GM21367 (cell line): Measurements from ENCODE around the gene PACRG.

Source experiments
- ATAC-seq: cut with Tn5 transposase; IDR thresholded peaks from one replicate; pipeline ENCODE4 v1.9.1; 2021; ENCODE audit not compliant: unreplicated experiment

The PACRG gene

DNA sequence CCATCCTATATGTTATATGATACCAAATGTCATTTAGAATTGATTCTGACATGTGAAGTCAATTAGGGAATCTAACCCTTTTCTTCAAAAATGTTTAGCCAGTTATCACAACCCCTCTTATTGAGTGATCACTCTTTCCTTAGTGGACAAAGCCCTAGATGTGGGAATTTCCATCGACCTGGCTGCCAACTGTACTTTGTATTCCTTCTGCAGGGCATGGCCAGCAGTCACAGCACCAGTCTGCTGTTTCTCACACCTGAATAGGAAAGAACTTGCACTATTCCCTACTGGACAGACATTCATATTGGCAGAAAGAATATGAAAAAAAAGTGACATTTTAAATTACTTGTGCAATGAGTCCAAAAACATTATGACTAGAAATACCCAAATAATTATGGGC is 271.0 kb downstream of the PACRG start:
- ATAC-seq: no peak

DNA sequence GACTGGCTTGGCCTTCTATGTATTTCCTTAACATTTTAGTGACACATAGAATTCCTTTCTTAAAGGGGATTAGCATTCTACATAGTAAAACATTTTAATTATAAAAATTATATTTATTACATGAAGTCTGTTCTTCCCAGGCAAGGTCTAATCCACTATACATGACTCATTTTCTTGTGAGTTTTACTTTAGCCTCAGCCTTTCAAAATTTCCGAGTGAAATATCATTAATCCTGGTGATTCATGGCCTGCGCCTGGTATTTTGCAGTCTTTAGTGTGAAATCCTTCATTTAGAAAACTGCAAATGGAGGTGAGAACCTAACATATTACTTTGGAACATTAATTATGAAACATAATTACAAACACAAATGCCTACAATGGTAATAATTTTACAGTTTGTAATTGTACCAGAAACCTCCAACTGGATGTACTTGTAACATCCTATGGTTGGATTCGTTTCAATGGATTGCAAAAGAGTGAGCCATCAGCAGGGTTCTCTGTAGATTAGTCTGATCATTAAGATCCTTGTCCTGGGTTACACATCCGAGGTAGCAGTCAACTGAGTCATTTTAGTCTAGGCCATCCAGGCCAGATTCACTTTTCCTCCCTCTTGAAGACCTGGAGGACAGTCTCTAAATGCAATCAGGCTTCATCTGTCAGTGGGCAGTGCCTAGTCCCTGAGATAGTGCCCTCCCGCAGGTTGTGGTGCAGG is 272.0 kb downstream of the PACRG start:
- ATAC-seq: no peak

DNA sequence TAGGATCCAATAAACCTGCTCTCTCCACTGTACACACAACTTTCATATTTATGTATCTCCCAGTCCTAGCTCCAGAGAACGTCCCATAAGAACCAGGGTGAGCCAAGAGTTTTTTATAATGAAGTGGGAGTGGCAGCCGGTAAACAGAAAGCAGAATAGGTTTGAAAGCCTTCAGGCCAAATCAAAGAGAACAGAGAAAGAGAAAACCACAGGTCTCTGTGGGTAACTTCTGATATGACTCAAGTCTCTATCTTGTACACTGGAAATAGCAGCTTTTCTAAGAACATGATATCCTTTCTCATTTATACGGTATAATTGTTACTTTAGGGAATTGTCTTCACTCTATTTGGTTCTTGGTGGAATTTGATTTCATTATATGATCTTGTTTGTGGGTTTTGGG is 273.6 kb downstream of the PACRG start:
- peak; percentile 94 for ATAC-seq

DNA sequence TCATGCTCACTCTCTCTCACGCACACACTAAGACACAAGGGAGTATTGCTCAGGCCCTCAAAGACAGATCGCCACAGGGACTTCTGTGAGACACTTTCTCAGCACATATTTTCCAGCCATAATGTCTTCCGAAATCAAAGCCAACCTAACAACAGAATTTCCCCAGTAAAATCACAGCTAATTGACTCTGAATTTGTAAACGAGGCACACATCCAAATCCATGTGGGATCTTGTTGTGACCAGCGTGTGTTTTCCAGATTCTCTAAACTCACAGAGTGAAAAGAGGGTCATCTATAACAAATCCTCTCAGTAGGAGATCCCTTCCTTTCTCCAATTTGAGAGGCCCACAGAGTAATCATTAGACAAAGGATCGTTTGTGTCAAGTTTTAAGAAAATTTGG is 280.4 kb downstream of the PACRG start:
- no peak for ATAC-seq

DNA sequence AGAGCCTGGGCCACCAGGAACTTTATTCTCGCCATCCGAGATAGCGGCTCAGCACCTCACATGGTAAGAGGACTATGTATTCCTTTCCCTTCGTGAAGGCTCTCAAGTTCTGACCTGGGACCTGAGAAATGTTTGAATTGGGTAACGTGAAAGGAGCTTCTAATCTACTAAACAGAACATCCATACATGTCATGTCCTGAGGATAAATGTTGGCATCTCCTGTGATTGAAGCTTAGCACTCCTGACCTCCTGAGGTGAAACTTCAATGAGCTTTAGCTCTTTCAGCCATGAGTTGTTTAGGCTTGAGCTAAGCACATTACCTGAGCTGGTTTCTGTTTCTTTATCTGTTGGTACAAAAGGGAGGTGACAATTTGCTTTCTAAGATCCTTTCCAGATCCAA is 280.9 kb downstream of the PACRG start:
- no peak for ATAC-seq

DNA sequence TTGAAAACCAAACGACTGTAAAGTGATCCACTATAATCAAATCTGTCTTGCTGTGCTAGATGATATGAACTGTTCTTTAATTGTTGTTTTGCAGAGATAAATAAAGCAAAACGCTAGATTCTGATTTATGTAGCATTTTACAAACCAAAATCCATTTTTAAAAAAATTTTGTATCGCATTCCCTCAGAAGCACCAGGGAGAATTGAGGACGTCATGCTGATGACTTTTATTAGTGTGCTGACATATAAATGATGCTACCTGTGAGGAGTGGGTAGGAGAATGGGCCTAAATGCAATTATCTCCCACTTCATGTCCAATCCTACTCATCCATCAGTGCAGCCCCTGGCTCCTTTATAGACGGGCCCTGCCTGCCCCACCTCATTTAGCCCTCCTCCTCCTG is 282.4 kb downstream of the PACRG start:
- ATAC-seq: no peak

GRCh38 chr6:163014736-163015135 is 287.0 kb downstream of the PACRG start:
- no peak for ATAC-seq

DNA sequence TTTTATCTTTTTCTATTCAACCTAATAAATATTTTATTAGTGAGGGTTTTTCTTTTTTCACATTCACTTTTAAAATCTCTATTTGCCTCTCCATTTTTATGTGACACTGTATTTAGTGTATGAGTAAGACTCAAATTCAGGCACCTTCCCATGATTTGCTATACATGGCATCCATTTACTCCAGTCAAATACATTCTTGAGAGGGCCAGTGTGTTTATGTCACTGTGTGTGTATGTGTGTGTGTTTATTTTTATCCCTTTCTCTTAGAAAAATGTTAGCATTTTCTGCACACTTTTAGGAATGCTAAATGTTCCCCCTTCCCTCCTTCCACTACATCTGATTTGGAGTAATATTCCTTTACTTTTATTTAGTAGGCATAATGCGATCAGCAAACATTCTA is 290.0 kb downstream of the PACRG start:
- ATAC-seq: no peak

GRCh38 chr6:163019926-163020325 is 292.2 kb downstream of the PACRG start:
- ATAC-seq: no peak

DNA sequence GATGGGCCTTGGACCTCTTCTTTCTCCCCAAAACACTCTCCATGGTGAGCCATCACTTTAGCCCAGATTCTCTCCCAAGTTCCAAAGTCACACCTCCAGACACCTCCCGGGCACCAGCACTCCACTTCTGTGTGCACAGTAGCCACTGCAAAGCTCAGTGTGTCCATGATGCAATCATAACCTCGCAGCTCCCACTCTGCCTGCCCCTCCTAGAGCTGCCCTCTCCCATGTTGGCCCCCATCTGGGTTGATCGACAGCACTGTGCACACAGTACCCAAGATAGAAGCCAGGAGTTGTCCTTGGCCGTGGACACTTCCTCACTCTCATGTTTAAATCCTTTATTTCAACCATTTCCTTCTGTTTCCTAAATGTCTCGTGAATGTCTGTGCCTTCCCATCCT is 293.3 kb downstream of the PACRG start:
- no peak for ATAC-seq

DNA sequence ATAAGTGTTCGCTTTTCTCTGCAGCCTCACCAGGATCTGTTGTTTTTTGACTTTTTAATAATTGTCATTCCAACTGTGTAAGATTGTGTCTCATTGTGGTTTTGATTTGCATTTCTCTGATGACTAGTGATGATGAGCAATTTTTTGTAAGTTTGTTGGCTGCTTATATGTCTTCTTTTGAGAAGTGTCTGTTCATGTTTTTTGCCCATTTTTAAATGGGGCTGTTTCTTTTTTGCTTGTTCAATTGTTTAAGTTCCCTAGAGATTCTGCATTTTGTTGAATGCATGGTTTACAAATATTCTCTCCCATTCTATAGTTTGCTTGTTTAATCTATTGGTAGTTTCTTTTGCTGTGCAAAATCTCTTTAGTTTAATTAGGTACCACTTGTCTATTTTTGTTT is 295.9 kb downstream of the PACRG start:
- ATAC-seq: no peak

DNA sequence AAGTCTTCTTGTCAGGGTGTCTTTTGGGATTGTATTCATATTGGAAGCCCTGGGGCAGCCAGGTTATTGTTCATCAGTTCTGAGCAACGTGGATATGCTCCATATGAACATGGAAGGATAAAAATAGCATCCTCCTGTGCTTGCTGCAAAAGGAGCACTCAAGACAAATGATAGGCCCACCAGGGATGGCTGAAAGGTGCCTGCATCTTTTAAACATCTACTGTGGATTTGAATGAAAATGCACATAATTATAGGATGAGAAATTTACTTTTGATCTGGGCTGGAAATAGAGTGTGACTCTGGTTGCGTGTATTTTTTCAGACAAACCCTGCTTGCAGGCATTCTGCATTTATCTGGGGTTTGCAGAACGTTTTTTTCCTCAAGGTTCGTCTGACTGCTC is 299.1 kb downstream of the PACRG start:
- ATAC-seq: no peak

DNA sequence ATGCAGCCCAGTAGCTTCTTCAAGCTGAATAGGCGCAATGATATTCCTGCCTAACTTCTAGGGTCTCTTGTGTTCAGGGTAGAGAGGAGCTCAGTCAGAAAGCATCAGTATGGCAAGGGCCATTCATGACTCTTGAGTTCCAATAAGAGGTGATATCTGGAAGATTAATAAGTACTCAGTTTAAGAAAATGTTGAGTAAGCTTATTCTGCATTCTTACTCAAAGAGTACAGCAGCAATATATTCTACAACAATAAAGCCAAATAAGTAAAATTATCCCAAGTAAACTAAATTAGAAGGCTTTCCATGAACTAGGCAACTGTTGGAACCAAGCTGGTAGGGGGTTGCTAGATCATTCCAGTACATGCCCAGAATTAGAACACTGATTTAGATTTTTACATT is 303.2 kb downstream of the PACRG start:
- no peak for ATAC-seq

DNA sequence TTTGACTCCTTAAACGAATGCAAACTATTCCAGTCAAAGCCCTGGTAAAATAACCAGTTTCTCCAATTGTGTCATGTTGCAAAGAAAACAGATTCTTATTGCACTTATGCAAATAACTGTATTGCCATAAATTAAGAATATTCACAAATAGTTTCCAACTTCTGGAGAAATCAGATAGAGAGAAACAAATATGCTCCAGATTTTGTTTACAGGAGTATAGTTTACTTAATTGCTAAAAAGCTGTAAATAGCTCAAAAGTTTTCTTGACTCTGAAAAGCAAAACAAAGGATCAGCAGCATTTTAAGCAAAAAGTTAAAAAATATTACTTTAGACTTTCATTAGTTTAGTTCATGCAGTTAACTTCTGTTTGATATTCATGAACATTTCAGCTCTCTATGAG is 304.2 kb downstream of the PACRG start:
- no peak for ATAC-seq

DNA sequence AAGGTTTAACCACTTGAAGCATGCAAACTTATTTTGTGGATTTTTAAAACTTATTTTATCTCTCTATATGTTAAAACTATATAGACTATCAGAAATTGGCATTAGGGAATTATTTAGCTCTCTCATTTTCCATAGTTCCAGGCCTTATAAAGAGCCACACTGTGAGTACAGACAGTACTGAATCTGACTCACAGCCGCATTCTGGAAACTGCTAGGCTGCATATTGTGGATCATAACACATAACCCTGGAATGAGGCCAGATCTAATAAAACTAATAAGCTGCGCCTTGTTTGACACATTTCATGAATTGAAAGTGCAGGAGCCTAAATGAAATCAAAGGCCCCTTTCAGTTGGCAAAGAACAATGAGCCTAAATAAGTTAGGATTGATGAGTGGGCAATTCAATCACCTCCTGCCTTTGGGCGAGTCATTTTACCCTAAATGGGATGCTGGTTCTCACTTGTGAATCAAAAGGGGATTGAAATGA is 308.4 kb downstream of the PACRG start:
- no peak for ATAC-seq

- ATAC-seq: no peak
Measured at GRCh38 chr6:163038317-163038716, 310.5 kb downstream of the PACRG start.

DNA sequence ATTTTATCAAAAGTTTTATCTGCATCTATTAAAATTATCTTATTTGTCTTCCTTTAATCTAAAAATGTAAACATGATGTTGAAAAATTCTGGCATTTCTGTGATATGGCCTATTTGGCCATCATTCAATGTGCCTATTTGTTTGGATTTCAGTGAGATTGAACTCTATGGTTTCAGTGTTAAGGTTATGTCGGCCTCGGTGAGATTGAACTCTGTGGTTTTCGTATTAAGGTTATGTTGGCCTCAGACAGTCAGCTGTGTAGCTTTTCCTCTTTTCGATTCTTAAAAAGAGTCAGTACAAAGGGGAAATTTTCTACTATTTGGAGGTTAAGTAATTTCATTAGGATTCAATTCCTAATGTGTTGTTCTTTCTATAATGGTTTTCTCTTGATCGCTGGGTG is 320.6 kb downstream of the PACRG start:
- no peak for ATAC-seq

- no peak for ATAC-seq
Measured at GRCh38 chr6:163053667-163054344, 326.0 kb downstream of the PACRG start.

DNA sequence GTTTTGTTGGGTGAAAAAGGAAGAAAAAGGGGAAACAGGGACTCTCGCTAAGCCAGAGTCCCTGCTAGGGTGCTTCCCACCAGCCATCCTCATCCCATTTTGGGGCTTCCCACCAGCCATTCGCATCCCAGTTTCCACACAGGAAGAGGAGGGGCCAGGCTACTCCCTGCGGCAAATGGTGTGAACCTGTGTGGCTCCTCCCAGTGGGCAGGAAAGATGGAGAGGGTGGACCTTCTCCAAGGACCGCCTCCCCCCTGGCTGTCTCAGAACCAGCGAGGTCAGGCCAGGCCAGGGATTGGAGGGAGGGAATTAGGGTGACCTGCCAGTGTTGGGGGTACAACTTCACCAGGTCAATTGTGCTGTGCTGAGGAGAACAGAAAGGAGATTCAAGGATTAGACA is 326.9 kb downstream of the PACRG start:
- no peak for ATAC-seq

GRCh38 chr6:163057260-163057659 is 329.5 kb downstream of the PACRG start:
- no peak for ATAC-seq

GRCh38 chr6:163062790-163063189 is 335.0 kb downstream of the PACRG start:
- no peak for ATAC-seq

GRCh38 chr6:163063561-163063960 is 335.8 kb downstream of the PACRG start:
- no peak for ATAC-seq

- ATAC-seq: no peak
Measured at GRCh38 chr6:163064397-163064796, 336.6 kb downstream of the PACRG start.
